Keratinocyte (primary cell): Measurements from ENCODE around the gene RNF14.

ENCODE experiments used
- EZH2 ChIP-seq: IDR thresholded peaks from one replicate; pipeline ENCODE4 v1.6.1; 2012; ENCODE audit warnings: inconsistent platforms, mild to moderate bottlenecking, low read length, moderate library complexity
- TF ChIP-seq, protein P1 (sequence below), 3 experiments: IDR thresholded peaks in 1 of 3; conservative IDR thresholded peaks in 1 of 3; optimal IDR thresholded peaks in 1 of 3; 2 replicates in 2 of 3; 3 replicates in 1 of 3; pipeline versions ENCODE3 to v1.5.1; 2011; ENCODE audit warnings: low read length in 3 of 3, mild to moderate bottlenecking in 3 of 3, moderate library complexity in 2 of 3, control low read depth in 1 of 3, inconsistent platforms in 1 of 3; ENCODE audit not compliant: insufficient read depth in 2 of 3; ENCODE audit errors: extremely low read depth in 1 of 3

DNA sequence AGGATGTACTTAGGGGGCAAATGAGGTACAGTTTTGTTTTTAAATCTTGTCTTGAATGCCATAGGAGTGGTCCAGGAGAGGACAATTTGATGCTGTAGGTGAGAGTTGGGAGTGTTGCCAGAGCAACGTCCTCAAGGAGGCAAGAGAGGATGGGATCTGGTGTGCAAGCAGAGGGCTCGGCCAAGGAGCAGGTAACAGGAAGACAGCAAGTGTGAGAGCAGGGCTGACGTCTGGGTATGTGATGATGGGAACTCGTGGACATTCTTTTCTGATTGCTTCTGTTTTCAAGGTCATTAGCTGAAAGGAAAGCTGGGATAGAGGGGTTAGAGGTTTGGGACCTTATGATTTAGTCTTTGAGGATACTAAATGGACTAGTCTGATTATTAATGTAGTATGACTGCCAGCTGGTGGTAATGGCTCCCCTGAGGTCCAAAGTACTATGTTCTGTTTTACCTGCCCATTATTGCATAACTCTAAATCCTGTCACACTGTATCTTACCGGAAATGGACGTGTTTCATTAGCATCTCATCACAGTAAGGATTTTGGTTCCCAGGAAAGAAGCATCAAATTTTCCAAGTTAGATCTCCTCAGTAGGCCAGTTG lies 28.6 kb downstream of the RNF14 start:
- TF ChIP-seq, protein P1, sequence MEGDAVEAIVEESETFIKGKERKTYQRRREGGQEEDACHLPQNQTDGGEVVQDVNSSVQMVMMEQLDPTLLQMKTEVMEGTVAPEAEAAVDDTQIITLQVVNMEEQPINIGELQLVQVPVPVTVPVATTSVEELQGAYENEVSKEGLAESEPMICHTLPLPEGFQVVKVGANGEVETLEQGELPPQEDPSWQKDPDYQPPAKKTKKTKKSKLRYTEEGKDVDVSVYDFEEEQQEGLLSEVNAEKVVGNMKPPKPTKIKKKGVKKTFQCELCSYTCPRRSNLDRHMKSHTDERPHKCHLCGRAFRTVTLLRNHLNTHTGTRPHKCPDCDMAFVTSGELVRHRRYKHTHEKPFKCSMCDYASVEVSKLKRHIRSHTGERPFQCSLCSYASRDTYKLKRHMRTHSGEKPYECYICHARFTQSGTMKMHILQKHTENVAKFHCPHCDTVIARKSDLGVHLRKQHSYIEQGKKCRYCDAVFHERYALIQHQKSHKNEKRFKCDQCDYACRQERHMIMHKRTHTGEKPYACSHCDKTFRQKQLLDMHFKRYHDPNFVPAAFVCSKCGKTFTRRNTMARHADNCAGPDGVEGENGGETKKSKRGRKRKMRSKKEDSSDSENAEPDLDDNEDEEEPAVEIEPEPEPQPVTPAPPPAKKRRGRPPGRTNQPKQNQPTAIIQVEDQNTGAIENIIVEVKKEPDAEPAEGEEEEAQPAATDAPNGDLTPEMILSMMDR (optimal IDR thresholded peaks at IDR 0.05 in 1 of 3, IDR thresholded peaks at IDR 0.05 in 1 of 3, conservative IDR thresholded peaks at IDR 0.05 in 1 of 3; ENCODE audit: extremely low read depth in 1 of 3, insufficient read depth in 2 of 3, low read length in 3 of 3) = no peak
- no peak for TF ChIP-seq EZH2
